ENCODE results near the gene TAF6. TPM values are rescaled to one million over a fixed set of nuclear protein-coding genes. Genes with fewer than 3 reads are reported as not detected.

The TAF6 gene
- total RNA-seq, 2 donors from 2014 or later: 40.7 to 45.3 TPM

DNA sequence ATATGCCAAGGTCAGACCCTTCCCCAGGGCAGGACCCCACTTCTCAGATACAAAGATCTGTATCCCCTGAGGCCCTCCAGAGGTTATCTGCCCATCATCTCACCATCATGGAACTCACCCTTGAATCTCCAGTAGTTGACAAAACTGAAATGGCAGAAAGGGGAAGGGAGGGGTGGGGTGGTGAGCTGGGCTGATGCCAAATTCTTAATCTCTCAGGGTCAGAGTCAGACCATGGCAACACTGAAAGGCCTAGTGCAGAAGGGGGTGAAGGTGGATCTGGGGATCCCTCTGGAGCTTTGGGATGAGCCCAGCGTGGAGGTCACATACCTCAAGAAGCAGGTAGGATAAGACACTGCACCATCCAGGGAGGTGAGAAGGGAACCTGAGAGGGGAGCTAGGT is 3.4 kb upstream of the TAF6 start:
- ATAC-seq: no peak
- Mint-ChIP-seq H3K27ac (no peak overlapping the region), H3K4me1 (peaks cover 36% of the 10 kb centered on the region), H3K4me3 (no peak overlapping the region), H3K36me3 (ENCODE audit: low read depth) (no peaks in the 10 kb centered on the region), H3K27me3 (no peaks in the 10 kb centered on the region)
- H3K9me3 ChIP-seq (ENCODE audit: control insufficient read depth, low read length, poor library complexity, severe bottlenecking): no peaks in the 10 kb centered on the region
- DNase-seq: no peak

- no peaks in the 10 kb centered on the region for H3K36me3 Mint-ChIP-seq (ENCODE audit: low read depth)
- peaks cover 36% of the 10 kb centered on the region for H3K4me1 Mint-ChIP-seq
- no peak overlapping the region for H3K27ac Mint-ChIP-seq
- ATAC-seq: no peak
- no peaks in the 10 kb centered on the region for H3K9me3 ChIP-seq (ENCODE audit: control insufficient read depth, low read length, poor library complexity, severe bottlenecking)
- H3K4me3 Mint-ChIP-seq: no peak overlapping the region
- DNase-seq: no peak
- H3K27me3 Mint-ChIP-seq: no peaks in the 10 kb centered on the region
These were observed 2.9 kb upstream of the TAF6 start for GRCh38 chr7:100122067-100122466.

- no peak for ATAC-seq
- H3K27me3 Mint-ChIP-seq: no peaks in the 10 kb centered on the region
- peaks cover 38% of the 10 kb centered on the region for H3K4me1 Mint-ChIP-seq
- DNase-seq: no peak
- H3K9me3 ChIP-seq (ENCODE audit: control insufficient read depth, low read length, poor library complexity, severe bottlenecking): no peaks in the 10 kb centered on the region
- H3K4me3 Mint-ChIP-seq: peak overlapping the region; percentile 96
- H3K27ac Mint-ChIP-seq: peak overlapping the region; percentile 99
- no peaks in the 10 kb centered on the region for H3K36me3 Mint-ChIP-seq (ENCODE audit: low read depth)
These were observed 1.5 kb upstream of the TAF6 start for GRCh38 chr7:100120733-100121036.

- peak overlapping the region; percentile 96 for H3K4me3 Mint-ChIP-seq
- DNase-seq (peak; percentile 46 to 61 (median 51)), ATAC-seq (peak; percentile 71)
- H3K27me3 Mint-ChIP-seq: no peaks in the 10 kb centered on the region
- H3K27ac Mint-ChIP-seq: peak overlapping the region; percentile 99
- no peaks in the 10 kb centered on the region for H3K36me3 Mint-ChIP-seq (ENCODE audit: low read depth)
- H3K9me3 ChIP-seq (ENCODE audit: control insufficient read depth, low read length, poor library complexity, severe bottlenecking): no peaks in the 10 kb centered on the region
- H3K4me1 Mint-ChIP-seq: peaks cover 35% of the 10 kb centered on the region
These were observed 993 bp upstream of the TAF6 start for GRCh38 chr7:100119970-100120732.

DNA sequence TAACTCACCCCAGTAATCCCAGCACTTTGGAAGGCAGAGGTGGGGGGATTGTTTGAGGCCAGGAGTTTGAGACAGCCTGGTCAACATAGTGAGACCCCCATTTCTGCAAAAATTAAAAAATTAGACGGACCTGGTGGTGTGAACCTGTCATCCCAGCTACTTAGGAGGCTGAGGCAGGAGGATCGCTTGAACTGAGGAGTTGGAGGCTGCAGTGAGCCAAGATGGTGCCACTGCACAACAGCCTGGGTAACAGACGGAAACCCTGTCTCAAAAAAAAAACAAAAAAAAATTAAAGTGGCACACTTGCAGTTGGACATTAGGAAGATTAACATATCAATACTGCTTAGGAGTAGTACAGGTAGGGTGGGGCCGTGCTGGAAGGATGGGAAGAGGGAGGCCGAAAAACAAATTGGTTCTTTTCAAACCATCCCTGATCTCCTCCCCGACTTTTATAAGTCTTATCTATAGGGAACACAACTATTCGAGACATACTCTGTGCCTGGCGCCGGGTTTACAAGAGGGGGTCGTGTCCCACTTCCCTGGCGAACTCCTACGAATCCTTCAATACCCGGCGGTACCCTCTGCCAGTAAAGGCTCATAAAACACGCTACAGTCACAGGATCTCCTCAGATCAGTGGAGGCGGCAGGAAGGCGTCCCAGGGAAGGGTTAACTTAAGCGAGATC is 628 bp downstream of the TAF6 start:
- peak overlapping the region; percentile 99 for H3K27ac Mint-ChIP-seq
- no peak for ATAC-seq
- H3K4me1 Mint-ChIP-seq: peaks cover 28% of the 10 kb centered on the region
- no peaks in the 10 kb centered on the region for H3K9me3 ChIP-seq (ENCODE audit: control insufficient read depth, low read length, poor library complexity, severe bottlenecking)
- DNase-seq: no peak
- peak overlapping the region; percentile 96 for H3K4me3 Mint-ChIP-seq
- H3K36me3 Mint-ChIP-seq (ENCODE audit: low read depth): no peaks in the 10 kb centered on the region
- H3K27me3 Mint-ChIP-seq: no peaks in the 10 kb centered on the region

- H3K9me3 ChIP-seq (ENCODE audit: control insufficient read depth, low read length, poor library complexity, severe bottlenecking): no peaks in the 10 kb centered on the region
- H3K4me1 Mint-ChIP-seq: peaks cover 18% of the 10 kb centered on the region
- H3K27me3 Mint-ChIP-seq: no peaks in the 10 kb centered on the region
- ATAC-seq: no peak
- H3K27ac Mint-ChIP-seq: no peak overlapping the region
- no peak for DNase-seq
- no peaks in the 10 kb centered on the region for H3K36me3 Mint-ChIP-seq (ENCODE audit: low read depth)
- H3K4me3 Mint-ChIP-seq: no peak overlapping the region
These were observed 4.1 kb downstream of the TAF6 start for GRCh38 chr7:100115026-100115425.

- no peak overlapping the region for H3K27ac Mint-ChIP-seq
- peaks cover 3% of the 10 kb centered on the region for H3K4me1 Mint-ChIP-seq
- no peaks in the 10 kb centered on the region for H3K9me3 ChIP-seq (ENCODE audit: control insufficient read depth, low read length, poor library complexity, severe bottlenecking)
- DNase-seq (no peak), ATAC-seq (no peak)
- no peaks in the 10 kb centered on the region for H3K27me3 Mint-ChIP-seq
- H3K4me3 Mint-ChIP-seq: no peak overlapping the region
- no peaks in the 10 kb centered on the region for H3K36me3 Mint-ChIP-seq (ENCODE audit: low read depth)
These were observed 7.2 kb downstream of the TAF6 start for GRCh38 chr7:100111914-100112313.

GRCh38 chr7:100111156-100111555 is 8.0 kb downstream of the TAF6 start:
- H3K9me3 ChIP-seq (ENCODE audit: control insufficient read depth, low read length, poor library complexity, severe bottlenecking): no peaks in the 10 kb centered on the region
- Mint-ChIP-seq H3K4me3 (no peak overlapping the region), H3K27ac (no peak overlapping the region), H3K36me3 (ENCODE audit: low read depth) (no peaks in the 10 kb centered on the region), H3K27me3 (no peaks in the 10 kb centered on the region), H3K4me1 (no peaks in the 10 kb centered on the region)
- DNase-seq (no peak), ATAC-seq (no peak)

- Mint-ChIP-seq H3K36me3 (ENCODE audit: low read depth) (no peaks in the 10 kb centered on the region), H3K27ac (no peak overlapping the region), H3K4me1 (no peaks in the 10 kb centered on the region), H3K27me3 (no peaks in the 10 kb centered on the region), H3K4me3 (no peak overlapping the region)
- no peak for DNase-seq
- H3K9me3 ChIP-seq (ENCODE audit: control insufficient read depth, low read length, poor library complexity, severe bottlenecking): no peaks in the 10 kb centered on the region
- no peak for ATAC-seq
These were observed 9.5 kb downstream of the TAF6 start for GRCh38 chr7:100109521-100110163.

DNA sequence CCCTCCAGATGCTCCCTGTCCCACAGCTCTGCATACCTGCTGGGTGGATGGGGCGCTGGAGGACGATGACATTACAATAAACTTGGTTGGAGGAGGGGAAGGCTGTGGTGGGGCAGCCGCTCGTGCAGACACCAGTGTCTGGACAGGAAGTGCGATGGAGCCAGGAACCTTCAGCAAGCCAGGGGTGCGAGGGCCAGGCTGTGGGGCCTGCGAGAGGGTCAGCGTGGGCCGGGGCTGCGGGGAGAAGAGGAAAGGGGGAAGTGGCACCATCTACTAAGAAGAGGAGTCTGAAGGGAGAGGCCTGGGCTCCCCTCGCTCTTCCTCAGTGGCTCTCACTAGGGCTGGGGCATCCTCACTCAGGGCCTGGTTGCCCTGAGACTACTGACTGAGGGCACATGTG is 11.3 kb downstream of the TAF6 start:
- DNase-seq (no peak), ATAC-seq (no peak)
- Mint-ChIP-seq H3K27ac (no peak overlapping the region), H3K27me3 (no peaks in the 10 kb centered on the region), H3K4me3 (no peak overlapping the region), H3K4me1 (peaks cover 2% of the 10 kb centered on the region), H3K36me3 (ENCODE audit: low read depth) (no peaks in the 10 kb centered on the region)
- H3K9me3 ChIP-seq (ENCODE audit: control insufficient read depth, low read length, poor library complexity, severe bottlenecking): no peaks in the 10 kb centered on the region

- ATAC-seq: no peak
- Mint-ChIP-seq H3K4me1 (peaks cover 5% of the 10 kb centered on the region), H3K4me3 (no peak overlapping the region), H3K27me3 (no peaks in the 10 kb centered on the region), H3K36me3 (ENCODE audit: low read depth) (no peaks in the 10 kb centered on the region), H3K27ac (peak overlapping the region; percentile 24)
- DNase-seq: no peak
- H3K9me3 ChIP-seq (ENCODE audit: control insufficient read depth, low read length, poor library complexity, severe bottlenecking): no peaks in the 10 kb centered on the region
These were observed 11.9 kb downstream of the TAF6 start for GRCh38 chr7:100107125-100107737.

GRCh38 chr7:100106633-100107032 is 12.5 kb downstream of the TAF6 start:
- peaks cover 6% of the 10 kb centered on the region for H3K4me1 Mint-ChIP-seq
- no peaks in the 10 kb centered on the region for H3K27me3 Mint-ChIP-seq
- peak overlapping the region; percentile 24 for H3K27ac Mint-ChIP-seq
- ATAC-seq (no peak), DNase-seq (no peak)
- no peak overlapping the region for H3K4me3 Mint-ChIP-seq
- H3K9me3 ChIP-seq (ENCODE audit: control insufficient read depth, low read length, poor library complexity, severe bottlenecking): no peaks in the 10 kb centered on the region
- no peaks in the 10 kb centered on the region for H3K36me3 Mint-ChIP-seq (ENCODE audit: low read depth)

GRCh38 chr7:100105534-100105933 is 13.6 kb downstream of the TAF6 start:
- H3K36me3 Mint-ChIP-seq (ENCODE audit: low read depth): no peaks in the 10 kb centered on the region
- no peak for DNase-seq
- H3K4me3 Mint-ChIP-seq: no peak overlapping the region

More at GRCh38 chr7:100105534-100105933, 13.6 kb downstream of the TAF6 start:
- Mint-ChIP-seq H3K27ac (no peak overlapping the region), H3K4me1 (peaks cover 12% of the 10 kb centered on the region), H3K27me3 (no peaks in the 10 kb centered on the region)
- H3K9me3 ChIP-seq (ENCODE audit: control insufficient read depth, low read length, poor library complexity, severe bottlenecking): no peaks in the 10 kb centered on the region
- ATAC-seq: no peak
